ENCODE data around the gene BMP5. TPM values are rescaled to one million over a fixed set of nuclear protein-coding genes. Genes with fewer than 3 reads are reported as not detected.
A peak's percentile ranks its signal among the peaks of the same experiment; 100 is the strongest.

BMP5 gene
- total and polyA plus RNA-seq, 10 of the 15 experiments (the other 5 are each of a cell fraction or from before 2014, with no cell fraction given) = not detected

DNA sequence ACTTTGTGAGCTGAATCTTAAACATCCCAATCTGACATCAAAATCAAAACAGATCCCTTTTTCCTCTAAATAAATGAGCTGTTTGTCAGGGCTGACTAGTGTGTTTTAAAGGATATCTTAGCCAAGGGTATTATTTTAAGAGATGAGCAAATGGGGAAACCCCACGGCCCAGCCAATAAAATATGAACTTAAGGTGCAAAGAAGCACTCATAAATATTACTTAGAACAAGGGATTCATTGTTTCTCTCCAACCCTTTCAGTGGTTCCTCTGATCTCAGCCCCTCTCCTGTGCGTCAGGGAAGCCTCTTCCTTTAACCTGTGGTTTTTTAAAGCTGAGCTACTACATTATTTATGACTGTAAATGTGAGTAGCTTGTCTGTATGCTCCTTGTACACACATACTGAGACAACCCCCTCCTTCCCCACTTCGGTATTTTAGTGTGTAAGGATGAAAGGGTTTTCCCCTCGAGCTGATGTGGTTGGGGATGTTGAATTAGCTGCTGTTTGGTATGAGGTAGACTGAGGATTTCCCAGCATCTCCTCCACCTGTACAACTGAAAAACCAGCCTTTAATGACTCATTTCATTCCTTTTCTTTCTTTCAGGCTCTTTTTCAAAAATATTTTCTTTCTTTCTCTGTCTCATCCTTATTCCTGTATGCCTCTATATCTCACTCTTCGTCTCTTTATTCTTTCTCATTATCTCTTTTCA is 6.5 kb downstream of the BMP5 start (continued):
- no peak for TF ChIP-seq ZBTB11 (CRISPR knock-in tag; IDR thresholded peaks at IDR 0.05)
- no peak for TF ChIP-seq ESRRA (IDR thresholded peaks at IDR 0.05; ENCODE audit: low read length)
- TF ChIP-seq SMARCA5 (IDR thresholded peaks at IDR 0.05) = no peak
- no peak for TF ChIP-seq MAX (IDR thresholded peaks at IDR 0.05; ENCODE audit: low read depth, low read length)
- peak; percentile 96 for TF ChIP-seq DPF2 (IDR thresholded peaks at IDR 0.05)
- no peak for TF ChIP-seq GABPA (IDR thresholded peaks at IDR 0.05; ENCODE audit: low read depth)
- no peak for TF ChIP-seq HDAC6 (IDR thresholded peaks at IDR 0.05; ENCODE audit: unreplicated experiment)
- peak; percentile 93 to 95 for TF ChIP-seq EP300 (IDR thresholded peaks at IDR 0.05; ENCODE audit: borderline replicate concordance in 1 of 2, control insufficient read depth in 1 of 2, low read depth in 2 of 2, low read length in 2 of 2)
- peak; percentile 33; the same call in 1 of the 2 replicates for TF ChIP-seq TCF3 (IDR thresholded peaks at IDR 0.05; ENCODE audit: borderline replicate concordance, insufficient read depth, low read depth, low read length)
- TF ChIP-seq HSF1 (IDR thresholded peaks at IDR 0.05; ENCODE audit: low read depth, low read length) = no peak
- peak; percentile 83; the same call in 1 of the 2 replicates for TF ChIP-seq ZBED1 (IDR thresholded peaks at IDR 0.05; ENCODE audit: borderline replicate concordance)
- no peak for TF ChIP-seq CHD4 (IDR thresholded peaks at IDR 0.05)
- peak; percentile 97 for TF ChIP-seq MTA2 (IDR thresholded peaks at IDR 0.05; ENCODE audit: low read depth)
- peak; percentile 96 for TF ChIP-seq FOXM1 (IDR thresholded peaks at IDR 0.05; ENCODE audit: low read depth, low read length)
- peak; percentile 98 for TF ChIP-seq EED (IDR thresholded peaks at IDR 0.05; ENCODE audit: low read depth)
- peak; percentile 88 for TF ChIP-seq RELB (IDR thresholded peaks at IDR 0.05; ENCODE audit: low read depth)
- TF ChIP-seq ETV6 (conservative IDR thresholded peaks at IDR 0.05 in 1 of 2, IDR thresholded peaks at IDR 0.05 in 1 of 2; ENCODE audit: borderline replicate concordance in 1 of 2, low read depth in 1 of 2) = peak in 1 of 2 experiments; percentile 80; a peak in 2 of 4 replicates
- TF ChIP-seq, protein P1, sequence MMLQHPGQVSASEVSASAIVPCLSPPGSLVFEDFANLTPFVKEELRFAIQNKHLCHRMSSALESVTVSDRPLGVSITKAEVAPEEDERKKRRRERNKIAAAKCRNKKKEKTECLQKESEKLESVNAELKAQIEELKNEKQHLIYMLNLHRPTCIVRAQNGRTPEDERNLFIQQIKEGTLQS (IDR thresholded peaks at IDR 0.05; ENCODE audit: borderline replicate concordance, extremely low read depth, low read depth, low read length) = no peak
- TF ChIP-seq SUZ12 (IDR thresholded peaks at IDR 0.05; ENCODE audit: unreplicated experiment) = no peak
- no peak for TF ChIP-seq LARP7 (IDR thresholded peaks at IDR 0.05)
- TF ChIP-seq WRNIP1 (IDR thresholded peaks at IDR 0.05; ENCODE audit: borderline replicate concordance, low read depth, low read length) = no peak
- no peak for TF ChIP-seq ZSCAN29 (IDR thresholded peaks at IDR 0.05)
- TF ChIP-seq IRF4 (IDR thresholded peaks at IDR 0.05; ENCODE audit: low read depth, low read length) = peak; percentile 95
- TF ChIP-seq FOXK2 (IDR thresholded peaks at IDR 0.05) = no peak
- peak; percentile 73; the same call in 1 of the 2 replicates for TF ChIP-seq NBN (IDR thresholded peaks at IDR 0.05)

All from GM12878 (cell line).